ENCODE results near the gene MRPL45. TPM values are rescaled to one million over a fixed set of nuclear protein-coding genes. Genes with fewer than 3 reads are reported as not detected.

Gene MRPL45
- total and polyA plus RNA-seq, 2 of the 13 experiments (the other 11 are each of a cell fraction or from before 2014, with no cell fraction given): 89.5 to 157 TPM

DNA sequence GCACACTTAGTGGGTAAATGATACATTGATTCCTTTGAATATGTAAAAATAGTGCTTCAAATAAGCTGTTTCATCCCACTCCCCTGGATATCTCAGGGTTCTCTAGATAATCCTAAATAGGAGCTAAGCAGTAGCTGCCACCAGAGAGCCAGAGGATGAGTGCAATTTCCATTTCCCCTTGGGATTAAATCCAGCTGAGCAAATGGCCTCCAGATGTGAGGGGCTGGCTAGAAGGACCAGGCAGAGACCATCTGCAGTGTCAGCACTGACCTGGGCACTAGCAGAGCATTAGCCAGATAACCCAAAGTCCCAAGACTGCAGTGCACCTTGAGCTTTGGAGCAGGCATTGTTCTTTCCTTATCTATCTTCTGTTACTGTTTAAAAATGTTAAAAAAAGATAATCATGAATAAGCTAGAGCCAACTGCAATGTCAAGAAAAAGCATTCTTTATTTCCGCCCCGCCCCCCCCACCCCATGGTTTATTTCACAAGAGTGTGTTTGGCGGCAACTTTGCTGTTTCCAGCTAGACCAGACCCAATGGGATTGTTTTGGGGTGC lies 27.3 kb downstream of the MRPL45 start:
- Histone ChIP-seq H3K27ac (ENCODE audit: extremely low read length, insufficient read depth, low read length) (no peak overlapping the region), H3K27me3 (ENCODE audit: control insufficient read depth in 1 of 2, insufficient read depth in 2 of 2, low read length in 2 of 2) (peaks cover 0 to 10% of the 10 kb centered on the region in 2 experiments; a peak in 1 of 5 replicates), H3K4me2 (ENCODE audit: low read depth, low read length) (no peak overlapping the region), H3K9ac (ENCODE audit: insufficient read depth, low read depth, low read length) (no peak overlapping the region), H3K4me3 (replicated peaks in 1 of 3; ENCODE audit: insufficient read depth in 1 of 3, low read depth in 2 of 3, low read length in 3 of 3) (no peak overlapping the region), H3K36me3 (replicated peaks in 1 of 2; ENCODE audit: control insufficient read depth in 1 of 2, insufficient read depth in 2 of 2, low read length in 2 of 2) (peaks cover 22 to 38% of the 10 kb centered on the region in 2 experiments), H4K20me1 (ENCODE audit: insufficient read depth, low read length) (no peaks in the 10 kb centered on the region), H3K9me3 (ENCODE audit: low read length) (no peaks in the 10 kb centered on the region), H3K4me1 (ENCODE audit: insufficient read depth, low read length) (peaks cover 17% of the 10 kb centered on the region), H3K79me2 (ENCODE audit: insufficient read depth, low read length) (no peaks in the 10 kb centered on the region), H2AFZ (ENCODE audit: low read length) (no peak overlapping the region)
- 86% methylated on average over 3 of the region's 3 CpGs for WGBS (ENCODE audit: low lambda C conversion rate)
- TF ChIP-seq POLR2A (IDR thresholded peaks at IDR 0.05; ENCODE audit: insufficient read depth in 1 of 2, low read depth in 2 of 2, low read length in 2 of 2): 0 out of 4 replicates have a peak, but pooled peaks of 1 of the 2 experiments have one; percentile 17
- TF ChIP-seq SOX6 (IDR thresholded peaks at IDR 0.05): no peak
- 0 out of 2 replicates have a peak, but pooled peaks have one; percentile 27 for TF ChIP-seq SOX6 (CRISPR knock-in tag; IDR thresholded peaks at IDR 0.05)
- no peak for TF ChIP-seq SOX13 (IDR thresholded peaks at IDR 0.05)
- TF ChIP-seq SOX13 (CRISPR knock-in tag; conservative IDR thresholded peaks at IDR 0.05 in 1 of 2, IDR thresholded peaks at IDR 0.05 in 1 of 2): 0 out of 4 replicates have a peak, but pooled peaks of 1 of the 2 experiments have one; percentile 32
- TF ChIP-seq RBM22 (optimal IDR thresholded peaks at IDR 0.05; ENCODE audit: low read length): peak; percentile 39
- TF ChIP-seq, protein P1, sequence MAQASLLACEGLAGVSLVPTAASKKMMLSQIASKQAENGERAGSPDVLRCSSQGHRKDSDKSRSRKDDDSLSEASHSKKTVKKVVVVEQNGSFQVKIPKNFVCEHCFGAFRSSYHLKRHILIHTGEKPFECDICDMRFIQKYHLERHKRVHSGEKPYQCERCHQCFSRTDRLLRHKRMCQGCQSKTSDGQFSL (CRISPR knock-in tag; IDR thresholded peaks at IDR 0.05): 0 out of 2 replicates have a peak, but pooled peaks have one; percentile 45
- TF ChIP-seq NFATC3 (CRISPR knock-in tag; IDR thresholded peaks at IDR 0.05): no peak
- DNase-seq (ENCODE audit: low spot score) (no peak), FAIRE-seq (no peak), ATAC-seq (no peak)
- ChIA-PET POLR2A (interaction anchor here (0.6 to 1.8 kb wide), 7 partner anchors 9 to 439 kb away, joined by 3 to 6 read pairs (median 3); partner anchors contain the start of genes MRPL45 and SOCS7), CTCF (ENCODE audit: low intra/inter-chr PET ratio, low total read pairs) (no interaction called here)
- intact Hi-C loops (cut with micrococcal nuclease; ENCODE audit: unreplicated experiment) (no loop called here), in situ Hi-C loops (cut with HindIII; ENCODE audit: extremely low pct_ligation_motif_present, low pct_unique_long_range_greater_than_20kb) (no loop called here)
- no TSS peak for BruUV-seq (replicated peaks)

DNA sequence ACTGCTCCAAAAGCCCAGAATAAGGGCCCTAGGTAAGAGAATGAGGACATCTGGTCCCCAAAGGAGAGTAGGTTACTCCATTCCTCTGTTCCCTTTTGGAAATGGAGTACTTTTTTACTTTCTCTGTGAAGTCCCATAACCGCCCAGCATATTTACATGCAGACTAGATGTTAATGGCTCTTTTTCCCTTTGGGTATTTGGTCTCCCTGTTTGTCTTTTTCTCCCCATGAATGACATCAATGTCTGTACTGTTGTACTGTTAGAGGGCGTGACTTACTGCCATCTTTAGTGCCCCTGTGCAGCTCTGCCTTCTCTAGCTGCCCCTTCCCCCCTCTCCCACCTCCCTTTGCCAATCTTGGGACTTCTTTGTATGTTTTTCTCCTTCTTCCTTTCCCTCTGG lies 27.8 kb downstream of the MRPL45 start:
- H3K9ac ChIP-seq (ENCODE audit: insufficient read depth, low read depth, low read length): no peak overlapping the region
- intact Hi-C loops (cut with micrococcal nuclease; ENCODE audit: unreplicated experiment): no loop called here
- H3K9me3 ChIP-seq (ENCODE audit: low read length): no peaks in the 10 kb centered on the region
- no peaks in the 10 kb centered on the region for H3K79me2 ChIP-seq (ENCODE audit: insufficient read depth, low read length)
- peaks cover 18 to 33% of the 10 kb centered on the region in 2 experiments for H3K36me3 ChIP-seq (replicated peaks in 1 of 2; ENCODE audit: control insufficient read depth in 1 of 2, insufficient read depth in 2 of 2, low read length in 2 of 2)
- no peak for ATAC-seq
- no peaks in the 10 kb centered on the region for H4K20me1 ChIP-seq (ENCODE audit: insufficient read depth, low read length)
- no peak overlapping the region for H3K27ac ChIP-seq (ENCODE audit: extremely low read length, insufficient read depth, low read length)
- CTCF ChIA-PET (ENCODE audit: low intra/inter-chr PET ratio, low total read pairs): no interaction called here
- H3K4me2 ChIP-seq (ENCODE audit: low read depth, low read length): no peak overlapping the region
- H3K27me3 ChIP-seq (ENCODE audit: control insufficient read depth in 1 of 2, insufficient read depth in 2 of 2, low read length in 2 of 2): peaks cover 1 to 15% of the 10 kb centered on the region in 2 experiments; a peak in 3 of 5 replicates
- H2AFZ ChIP-seq (ENCODE audit: low read length): no peak overlapping the region
- peaks cover 17% of the 10 kb centered on the region for H3K4me1 ChIP-seq (ENCODE audit: insufficient read depth, low read length)
- in situ Hi-C loops (cut with HindIII; ENCODE audit: extremely low pct_ligation_motif_present, low pct_unique_long_range_greater_than_20kb): no loop called here
- no peak overlapping the region for H3K4me3 ChIP-seq (replicated peaks in 1 of 3; ENCODE audit: insufficient read depth in 1 of 3, low read depth in 2 of 3, low read length in 3 of 3)
- BruUV-seq (replicated peaks): no TSS peak
- no peak for FAIRE-seq
- WGBS (ENCODE audit: low lambda C conversion rate): 95% methylated on average over 2 of the region's 2 CpGs
- no peak for DNase-seq (ENCODE audit: low spot score)
- POLR2A ChIA-PET: interaction anchor here (0.5 to 1.8 kb wide), 7 partner anchors 27 to 439 kb away, joined by 3 to 6 read pairs (median 3); partner anchors contain the start of genes MRPL45 and SOCS7
- TF ChIP-seq PAF1 (CRISPR knock-in tag; IDR thresholded peaks at IDR 0.05): 0 out of 2 replicates have a peak, but pooled peaks have one; percentile 34
- TF ChIP-seq, protein P2, sequence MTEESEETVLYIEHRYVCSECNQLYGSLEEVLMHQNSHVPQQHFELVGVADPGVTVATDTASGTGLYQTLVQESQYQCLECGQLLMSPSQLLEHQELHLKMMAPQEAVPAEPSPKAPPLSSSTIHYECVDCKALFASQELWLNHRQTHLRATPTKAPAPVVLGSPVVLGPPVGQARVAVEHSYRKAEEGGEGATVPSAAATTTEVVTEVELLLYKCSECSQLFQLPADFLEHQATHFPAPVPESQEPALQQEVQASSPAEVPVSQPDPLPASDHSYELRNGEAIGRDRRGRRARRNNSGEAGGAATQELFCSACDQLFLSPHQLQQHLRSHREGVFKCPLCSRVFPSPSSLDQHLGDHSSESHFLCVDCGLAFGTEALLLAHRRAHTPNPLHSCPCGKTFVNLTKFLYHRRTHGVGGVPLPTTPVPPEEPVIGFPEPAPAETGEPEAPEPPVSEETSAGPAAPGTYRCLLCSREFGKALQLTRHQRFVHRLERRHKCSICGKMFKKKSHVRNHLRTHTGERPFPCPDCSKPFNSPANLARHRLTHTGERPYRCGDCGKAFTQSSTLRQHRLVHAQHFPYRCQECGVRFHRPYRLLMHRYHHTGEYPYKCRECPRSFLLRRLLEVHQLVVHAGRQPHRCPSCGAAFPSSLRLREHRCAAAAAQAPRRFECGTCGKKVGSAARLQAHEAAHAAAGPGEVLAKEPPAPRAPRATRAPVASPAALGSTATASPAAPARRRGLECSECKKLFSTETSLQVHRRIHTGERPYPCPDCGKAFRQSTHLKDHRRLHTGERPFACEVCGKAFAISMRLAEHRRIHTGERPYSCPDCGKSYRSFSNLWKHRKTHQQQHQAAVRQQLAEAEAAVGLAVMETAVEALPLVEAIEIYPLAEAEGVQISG (CRISPR knock-in tag; IDR thresholded peaks at IDR 0.05): no peak
- no peak for TF ChIP-seq MIER2 (CRISPR knock-in tag; IDR thresholded peaks at IDR 0.05)
- TF ChIP-seq AHR (CRISPR knock-in tag; IDR thresholded peaks at IDR 0.05): no peak
- peak; percentile 12; the same call in 1 of the 2 replicates for TF ChIP-seq POLR2G (IDR thresholded peaks at IDR 0.05; ENCODE audit: low read depth, low read length)
